Neuronal stem cell (in vitro differentiated cells): ENCODE measurements around the gene FAM222B.
A peak's percentile ranks its signal among the peaks of the same experiment; 100 is the strongest.
"Not testable (repeated sequence)": the region's sequence is repeated elsewhere in the genome, so short reads cannot be mapped to it uniquely, and the experiment has no call there.

ENCODE experiments used
- DNase-seq: peaks from one replicate; pipeline ENCODE4 v3.0.0-alpha.2; 2013; ENCODE audit warnings: low spot score
- H2AFZ ChIP-seq: one replicate; pipeline ENCODE4 v1.6.1; 2013; ENCODE audit warnings: mild to moderate bottlenecking, low read length, inconsistent platforms
- H2AK5ac ChIP-seq: 2 replicates; pipeline ENCODE4 v1.6.1; 2013; ENCODE audit warnings: low read depth, mild to moderate bottlenecking, inconsistent platforms, low read length, moderate library complexity, mixed read lengths
- H2BK120ac ChIP-seq: 2 replicates; pipeline ENCODE4 v1.6.1; 2013; ENCODE audit warnings: low read depth, mild to moderate bottlenecking, inconsistent platforms, low read length, moderate library complexity, mixed read lengths
- H2BK12ac ChIP-seq: one replicate; pipeline ENCODE4 v1.6.1; 2013; ENCODE audit warnings: low read length, inconsistent platforms
- H2BK15ac ChIP-seq: 2 replicates; pipeline ENCODE4 v1.6.1; 2013; ENCODE audit warnings: mild to moderate bottlenecking, low read length, inconsistent platforms, mixed read lengths
- H2BK5ac ChIP-seq: one replicate; pipeline ENCODE4 v1.6.1; 2013; ENCODE audit warnings: inconsistent platforms, mild to moderate bottlenecking, low read length, moderate library complexity
- H3K14ac ChIP-seq: one replicate; pipeline ENCODE4 v1.6.1; 2013; ENCODE audit warnings: low read length, inconsistent platforms
- H3K18ac ChIP-seq: 2 replicates; pipeline ENCODE4 v1.6.1; 2013; ENCODE audit warnings: low read length, inconsistent platforms
- H3K23ac ChIP-seq: 2 replicates; pipeline ENCODE4 v1.6.1; 2013; ENCODE audit warnings: low read depth, mild to moderate bottlenecking, mixed read lengths, low read length, inconsistent platforms; ENCODE audit not compliant: poor library complexity
- H3K27ac ChIP-seq: replicated peaks from 3 replicates; pipeline ENCODE4 v1.5.1; 2013; ENCODE audit warnings: low read length, inconsistent platforms
- H3K27me3 ChIP-seq, 3 experiments: 2 replicates each; pipeline ENCODE4 v1.6.1; 2013; ENCODE audit warnings: low read length in 3 of 3, mild to moderate bottlenecking in 2 of 3, inconsistent platforms in 1 of 3, low read depth in 1 of 3, mixed read lengths in 1 of 3, moderate library complexity in 1 of 3; ENCODE audit not compliant: control insufficient read depth in 3 of 3, insufficient read depth in 3 of 3
- H3K36me3 ChIP-seq, 2 donors: replicated peaks in 1 of 2; 2 replicates each; pipeline ENCODE4 v1.6.1; 2013; ENCODE audit warnings: low read length in 2 of 2; ENCODE audit not compliant: control insufficient read depth in 2 of 2, insufficient read depth in 2 of 2
- H3K4ac ChIP-seq: 2 replicates; pipeline ENCODE4 v1.6.1; 2013; ENCODE audit warnings: inconsistent platforms, mild to moderate bottlenecking, low read length, moderate library complexity
- H3K4me1 ChIP-seq, 2 donors: 1 replicate in 1 of 2; 2 replicates in 1 of 2; pipeline ENCODE4 v1.6.1; 2013; ENCODE audit warnings: low read length in 2 of 2, low read depth in 1 of 2; ENCODE audit not compliant: control insufficient read depth in 2 of 2, insufficient read depth in 1 of 2
- H3K4me2 ChIP-seq: one replicate; pipeline ENCODE4 v1.6.1; 2013; ENCODE audit warnings: mild to moderate bottlenecking, low read length, inconsistent platforms; ENCODE audit not compliant: insufficient read depth, poor library complexity, severe bottlenecking
- H3K4me3 ChIP-seq, 2 donors: 2 replicates each; pipeline ENCODE4 v1.5.1; 2013; ENCODE audit warnings: low read length in 2 of 2, mild to moderate bottlenecking in 2 of 2, inconsistent platforms in 1 of 2, moderate library complexity in 1 of 2
- H3K79me1 ChIP-seq: one replicate; pipeline ENCODE4 v1.6.1; 2013; ENCODE audit warnings: low read depth, mild to moderate bottlenecking, inconsistent platforms, low read length, moderate library complexity
- H3K9ac ChIP-seq: one replicate; pipeline ENCODE4 v1.6.1; 2013; ENCODE audit warnings: mild to moderate bottlenecking, low read depth, low read length, inconsistent platforms; ENCODE audit not compliant: poor library complexity
- H3K9me3 ChIP-seq, 2 donors: replicated peaks in 1 of 2; 2 replicates each; pipeline versions ENCODE3 to v1.6.1; 2013; ENCODE audit warnings: low read length in 2 of 2, mild to moderate bottlenecking in 2 of 2, inconsistent platforms in 1 of 2, low read depth in 1 of 2, mixed read lengths in 1 of 2, moderate library complexity in 1 of 2; ENCODE audit not compliant: control insufficient read depth in 2 of 2, insufficient read depth in 1 of 2
- H4K8ac ChIP-seq: one replicate; pipeline ENCODE4 v1.6.1; 2013; ENCODE audit warnings: low read depth, mild to moderate bottlenecking, inconsistent platforms, low read length, moderate library complexity
- H4K91ac ChIP-seq: one replicate; pipeline ENCODE4 v1.6.1; 2013; ENCODE audit warnings: low read length, low read depth, mild to moderate bottlenecking, inconsistent platforms; ENCODE audit not compliant: poor library complexity
- WGBS, 2 donors: extraction: QIAGEN DNeasy Blood & Tissue Kit; methylation state at CpG; one replicate each; pipeline ENCODE4 v1.1.7; 2013; ENCODE audit warnings: missing lambda C conversion rate in 2 of 2, mixed read lengths in 1 of 2; ENCODE audit not compliant: insufficient read length in 2 of 2, insufficient replicate concordance in 1 of 2; ENCODE audit errors: extremely low coverage in 2 of 2; 5-methylcytosine and 5-hydroxymethylcytosine counted together

The FAM222B gene

GRCh38 chr17:28879886-28880571 is 37.4 kb upstream of the FAM222B start:
- H3K23ac ChIP-seq: peak overlapping the region; percentile 68
- no peak overlapping the region for H3K4ac ChIP-seq
- no CpG with 5 or more reads among the region's 9 CpGs for WGBS, 2 donors
- H3K4me2 ChIP-seq: no peak overlapping the region
- no peaks in the 10 kb centered on the region for H3K4me1 ChIP-seq
- no peaks in the 10 kb centered on the region for H3K79me1 ChIP-seq
- no peak overlapping the region for H2BK12ac ChIP-seq
- H4K8ac ChIP-seq: no peak overlapping the region
- no peaks in the 10 kb centered on the region for H3K9me3 ChIP-seq
- no peak overlapping the region for H3K18ac ChIP-seq
- H3K14ac ChIP-seq: no peak overlapping the region
- H3K9ac ChIP-seq: no peak overlapping the region
- H3K4me3 ChIP-seq: peak overlapping the region in 1 of 2 donors; percentile 26
- no peak overlapping the region for H2AFZ ChIP-seq
- H2BK5ac ChIP-seq: no peak overlapping the region
- no peak overlapping the region for H2BK120ac ChIP-seq
- H3K27ac ChIP-seq: no peak overlapping the region
- H3K36me3 ChIP-seq: peaks cover 47 to 71% of the 10 kb centered on the region in 2 donors
- no peak for DNase-seq
- H3K27me3 ChIP-seq: no peaks in the 10 kb centered on the region
- no peak overlapping the region for H2BK15ac ChIP-seq
- H2AK5ac ChIP-seq: no peak overlapping the region
- no peak overlapping the region for H4K91ac ChIP-seq

- Histone ChIP-seq H3K36me3 (peaks cover 41 to 61% of the 10 kb centered on the region in 2 donors), H3K9ac (no peak overlapping the region), H3K4me1 (no peaks in the 10 kb centered on the region), H3K9me3 (no peaks in the 10 kb centered on the region), H4K91ac (no peak overlapping the region), H3K4me3 (no peak overlapping the region), H2BK5ac (peak overlapping the region; percentile 26), H2AK5ac (no peak overlapping the region), H3K27me3 (no peaks in the 10 kb centered on the region), H2BK15ac (no peak overlapping the region), H3K4ac (no peak overlapping the region), H4K8ac (no peak overlapping the region), H3K14ac (no peak overlapping the region), H3K18ac (no peak overlapping the region), H3K23ac (no peak overlapping the region), H2AFZ (no peak overlapping the region), H2BK12ac (no peak overlapping the region), H3K4me2 (no peak overlapping the region), H2BK120ac (no peak overlapping the region), H3K27ac (no peak overlapping the region), H3K79me1 (no peaks in the 10 kb centered on the region)
- DNase-seq: no peak
- WGBS, 2 donors: no CpG with 5 or more reads among the region's 4 CpGs
Observed at GRCh38 chr17:28878981-28879380, 36.4 kb upstream of the FAM222B start.

DNA sequence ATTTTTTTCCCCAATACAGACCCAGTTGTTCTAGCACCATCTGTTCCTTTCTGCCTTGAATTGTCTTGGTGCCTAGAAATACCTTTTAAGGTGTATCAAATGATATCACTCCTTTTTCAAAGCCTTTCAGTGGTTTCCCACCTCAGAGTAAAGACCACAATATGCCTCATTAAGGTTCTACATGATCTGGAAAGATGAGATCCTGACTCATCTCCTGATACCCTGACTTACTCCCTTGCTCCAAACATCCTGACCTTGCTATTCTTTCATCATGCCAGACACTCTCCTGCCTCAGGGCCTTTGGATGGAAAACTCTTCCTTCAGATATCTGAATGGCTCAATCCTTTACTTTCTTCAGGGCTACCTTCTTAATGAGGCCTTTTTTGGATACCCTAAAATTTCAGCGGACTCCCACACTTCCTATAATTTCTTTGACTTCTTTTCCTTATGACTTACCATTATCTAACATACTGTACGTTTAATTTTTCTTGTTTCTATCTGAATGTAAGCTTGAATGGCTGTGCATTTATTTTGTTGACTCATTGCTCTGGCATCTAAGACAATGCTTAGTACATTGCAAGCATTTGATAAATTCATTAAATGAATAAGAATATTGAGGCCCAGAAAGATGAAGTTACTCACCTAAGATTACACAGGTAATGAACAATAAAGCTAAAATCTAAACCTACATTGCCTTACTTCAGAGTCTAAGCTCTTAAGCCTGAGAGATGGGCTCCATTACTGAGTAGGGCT is 35.7 kb upstream of the FAM222B start:
- Histone ChIP-seq H2AK5ac (no peak overlapping the region), H3K36me3 (peaks cover 40 to 54% of the 10 kb centered on the region in 2 donors), H3K9ac (no peak overlapping the region), H3K4ac (no peak overlapping the region), H3K4me3 (no peak overlapping the region), H3K79me1 (no peaks in the 10 kb centered on the region), H2BK12ac (no peak overlapping the region), H2BK120ac (no peak overlapping the region), H2BK5ac (no peak overlapping the region), H4K91ac (no peak overlapping the region), H3K4me1 (no peaks in the 10 kb centered on the region), H3K27ac (no peak overlapping the region), H3K9me3 (no peaks in the 10 kb centered on the region), H3K23ac (no peak overlapping the region), H3K18ac (no peak overlapping the region), H2BK15ac (no peak overlapping the region), H4K8ac (no peak overlapping the region), H2AFZ (no peak overlapping the region), H3K14ac (no peak overlapping the region), H3K4me2 (no peak overlapping the region), H3K27me3 (no peaks in the 10 kb centered on the region)
- no CpG with 5 or more reads among the region's 2 CpGs for WGBS, 2 donors
- no peak for DNase-seq

DNA sequence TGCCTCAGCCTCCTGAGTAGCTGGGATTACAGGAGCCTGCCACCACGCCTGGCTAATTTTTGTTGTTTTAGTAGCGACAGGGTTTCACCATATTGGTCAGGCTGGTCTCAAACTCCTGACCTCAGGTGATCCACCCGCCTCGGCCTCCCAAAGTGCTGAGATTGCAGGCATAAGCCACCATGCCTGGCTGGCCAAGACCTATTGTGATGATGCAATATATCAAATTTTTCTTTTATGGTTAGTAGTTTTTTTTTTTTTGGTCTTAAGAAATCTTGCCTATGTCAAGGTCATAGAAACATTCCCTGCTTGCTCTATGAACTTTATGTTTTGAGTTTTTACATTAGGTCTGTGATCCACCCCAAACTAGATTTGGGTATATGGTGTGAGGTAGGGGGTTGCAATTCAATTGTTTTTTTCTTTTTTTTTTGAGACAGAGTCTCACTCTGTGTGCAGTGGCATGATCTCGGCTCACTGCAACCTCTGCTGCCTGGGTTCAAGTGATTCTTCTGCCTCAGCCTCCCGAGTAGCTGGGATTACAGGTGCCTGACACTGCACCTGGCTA is 34.6 kb upstream of the FAM222B start:
- not testable (repeated sequence) for H3K4me3 ChIP-seq, H3K14ac ChIP-seq, H3K27ac ChIP-seq, H2BK15ac ChIP-seq, H3K27me3 ChIP-seq, H2BK120ac ChIP-seq, H3K79me1 ChIP-seq, H3K4ac ChIP-seq, H3K4me1 ChIP-seq, H3K9me3 ChIP-seq, H3K23ac ChIP-seq, H4K8ac ChIP-seq, H3K9ac ChIP-seq, DNase-seq, H3K18ac ChIP-seq, H2AK5ac ChIP-seq, H2BK5ac ChIP-seq, H3K4me2 ChIP-seq, H2AFZ ChIP-seq, H4K91ac ChIP-seq, H2BK12ac ChIP-seq
- no CpG with 5 or more reads among the region's 6 CpGs for WGBS, 2 donors
- peaks cover 31 to 43% of the 10 kb centered on the region in 2 donors for H3K36me3 ChIP-seq
